ENCODE data around the gene CTTNBP2NL. TPM values are rescaled to one million over a fixed set of nuclear protein-coding genes. Genes with fewer than 3 reads are reported as not detected.

Gene CTTNBP2NL
- total and polyA plus RNA-seq, 2 experiments from 2014 or later: 10.2 to 16.4 TPM

DNA sequence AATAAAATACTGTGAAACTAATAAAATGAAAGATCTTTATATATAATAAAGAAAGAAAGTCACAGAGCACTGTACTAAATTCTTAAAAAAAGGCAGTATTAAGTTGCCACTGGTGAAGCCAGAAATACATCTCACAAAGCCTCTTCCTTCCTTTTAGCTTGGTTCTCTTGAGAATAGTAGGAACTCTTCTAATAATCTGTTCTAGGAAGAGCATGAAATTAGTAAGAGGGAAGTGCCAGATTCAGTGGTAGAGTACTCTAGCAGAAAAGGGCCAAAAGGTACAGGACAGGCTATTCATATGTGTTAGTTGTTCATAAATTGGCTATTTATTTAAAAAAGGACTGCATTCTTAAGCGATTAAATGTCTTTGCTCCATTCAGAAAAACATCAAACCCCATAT, 33.7 kb downstream of the CTTNBP2NL start:
- H3K79me2 ChIP-seq: peaks cover 47% of the 10 kb centered on the region
- H3K4me2 ChIP-seq: no peak overlapping the region
- H3K4me3 ChIP-seq: no peak overlapping the region
- no peaks in the 10 kb centered on the region for H4K20me1 ChIP-seq (ENCODE audit: insufficient read depth, poor library complexity, severe bottlenecking)
- no peak for DNase-seq (ENCODE audit: low spot score)
- WGBS (ENCODE audit: low lambda C conversion rate, missing lambda C conversion rate): 100% methylated on average over 1 of the region's 1 CpG
- no peaks in the 10 kb centered on the region for H3K9me2 ChIP-seq (replicated peaks; ENCODE audit: insufficient read depth)
- no peak for TF ChIP-seq EZH2 (IDR thresholded peaks at IDR 0.05; ENCODE audit: borderline replicate concordance)
- TF ChIP-seq EZH2phosphoT487 (IDR thresholded peaks at IDR 0.05; ENCODE audit: low read depth, severe bottlenecking, unreplicated experiment): no peak
- TF ChIP-seq, protein P1, sequence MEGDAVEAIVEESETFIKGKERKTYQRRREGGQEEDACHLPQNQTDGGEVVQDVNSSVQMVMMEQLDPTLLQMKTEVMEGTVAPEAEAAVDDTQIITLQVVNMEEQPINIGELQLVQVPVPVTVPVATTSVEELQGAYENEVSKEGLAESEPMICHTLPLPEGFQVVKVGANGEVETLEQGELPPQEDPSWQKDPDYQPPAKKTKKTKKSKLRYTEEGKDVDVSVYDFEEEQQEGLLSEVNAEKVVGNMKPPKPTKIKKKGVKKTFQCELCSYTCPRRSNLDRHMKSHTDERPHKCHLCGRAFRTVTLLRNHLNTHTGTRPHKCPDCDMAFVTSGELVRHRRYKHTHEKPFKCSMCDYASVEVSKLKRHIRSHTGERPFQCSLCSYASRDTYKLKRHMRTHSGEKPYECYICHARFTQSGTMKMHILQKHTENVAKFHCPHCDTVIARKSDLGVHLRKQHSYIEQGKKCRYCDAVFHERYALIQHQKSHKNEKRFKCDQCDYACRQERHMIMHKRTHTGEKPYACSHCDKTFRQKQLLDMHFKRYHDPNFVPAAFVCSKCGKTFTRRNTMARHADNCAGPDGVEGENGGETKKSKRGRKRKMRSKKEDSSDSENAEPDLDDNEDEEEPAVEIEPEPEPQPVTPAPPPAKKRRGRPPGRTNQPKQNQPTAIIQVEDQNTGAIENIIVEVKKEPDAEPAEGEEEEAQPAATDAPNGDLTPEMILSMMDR (IDR thresholded peaks at IDR 0.05; ENCODE audit: poor library complexity): no peak
- no peaks in the 10 kb centered on the region for H3K9me3 ChIP-seq (ENCODE audit: low read depth)
- H2AFZ ChIP-seq: no peak overlapping the region
- no peaks in the 10 kb centered on the region for H3K36me3 ChIP-seq (replicated peaks; ENCODE audit: insufficient read depth, low read depth)
- no peaks in the 10 kb centered on the region for H3K4me1 ChIP-seq (ENCODE audit: insufficient read depth)
- H3K27me3 ChIP-seq: no peaks in the 10 kb centered on the region
- H3K27ac ChIP-seq: no peak overlapping the region

DNA sequence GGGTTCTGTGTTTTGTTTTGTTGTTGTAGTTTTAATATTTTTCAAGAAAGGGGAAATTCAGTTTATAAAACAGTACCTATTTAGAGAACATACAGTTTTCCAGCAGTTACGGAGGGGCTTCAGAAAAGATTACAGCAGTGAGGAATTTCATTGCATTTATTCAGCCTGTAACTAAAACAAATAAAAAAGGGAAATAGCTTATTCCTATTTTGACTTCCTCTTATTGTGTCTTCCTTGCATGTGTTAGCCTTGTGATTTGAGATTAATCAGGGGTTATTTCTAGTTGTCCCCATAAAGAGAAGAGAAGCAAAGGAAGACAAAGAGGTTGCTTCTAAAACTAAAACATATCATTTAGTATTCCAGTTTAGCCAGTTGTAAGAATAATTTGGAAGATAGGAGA, 35.0 kb downstream of the CTTNBP2NL start:
- H4K20me1 ChIP-seq (ENCODE audit: insufficient read depth, poor library complexity, severe bottlenecking): no peaks in the 10 kb centered on the region
- H3K4me1 ChIP-seq (ENCODE audit: insufficient read depth): no peaks in the 10 kb centered on the region
- H2AFZ ChIP-seq: no peak overlapping the region
- H3K4me2 ChIP-seq: no peak overlapping the region
- H3K27ac ChIP-seq: no peak overlapping the region
- TF ChIP-seq EZH2 (IDR thresholded peaks at IDR 0.05; ENCODE audit: borderline replicate concordance) (no peak), EZH2phosphoT487 (IDR thresholded peaks at IDR 0.05; ENCODE audit: low read depth, severe bottlenecking, unreplicated experiment) (no peak)
- TF ChIP-seq, protein P1 (IDR thresholded peaks at IDR 0.05; ENCODE audit: poor library complexity): no peak
- H3K36me3 ChIP-seq (replicated peaks; ENCODE audit: insufficient read depth, low read depth): no peaks in the 10 kb centered on the region
- H3K4me3 ChIP-seq: no peak overlapping the region
- H3K9me3 ChIP-seq (ENCODE audit: low read depth): no peaks in the 10 kb centered on the region
- WGBS (ENCODE audit: low lambda C conversion rate, missing lambda C conversion rate): 72% methylated on average over 1 of the region's 1 CpG
- H3K27me3 ChIP-seq: no peaks in the 10 kb centered on the region
- DNase-seq (ENCODE audit: low spot score): no peak
- H3K9me2 ChIP-seq (replicated peaks; ENCODE audit: insufficient read depth): no peaks in the 10 kb centered on the region
- peaks cover 52% of the 10 kb centered on the region for H3K79me2 ChIP-seq

DNA sequence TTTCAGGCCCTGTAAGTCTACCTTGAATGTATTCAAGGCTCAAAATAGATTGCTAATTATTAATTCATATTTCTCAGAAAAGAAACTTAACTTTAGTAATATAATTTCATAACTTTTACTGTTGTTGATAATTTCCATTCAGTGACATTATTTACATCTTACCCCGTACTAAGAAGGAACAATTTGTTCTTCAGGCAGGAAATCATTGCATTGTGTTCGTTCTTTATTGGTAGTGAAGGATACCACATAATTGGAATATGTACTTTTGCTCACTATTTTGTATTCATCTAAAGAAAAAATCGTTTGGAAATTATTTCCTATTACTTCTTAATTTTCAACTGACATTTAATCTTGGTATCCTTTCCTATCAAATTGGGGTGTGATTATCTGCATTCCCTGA, 39.4 kb downstream of the CTTNBP2NL start:
- no peaks in the 10 kb centered on the region for H3K9me2 ChIP-seq (replicated peaks; ENCODE audit: insufficient read depth)
- peaks cover 6% of the 10 kb centered on the region for H4K20me1 ChIP-seq (ENCODE audit: insufficient read depth, poor library complexity, severe bottlenecking)
- no peaks in the 10 kb centered on the region for H3K4me1 ChIP-seq (ENCODE audit: insufficient read depth)
- H3K27ac ChIP-seq: no peak overlapping the region
- peaks cover 69% of the 10 kb centered on the region for H3K79me2 ChIP-seq
- H3K4me2 ChIP-seq: no peak overlapping the region
- no peaks in the 10 kb centered on the region for H3K27me3 ChIP-seq
- H3K36me3 ChIP-seq (replicated peaks; ENCODE audit: insufficient read depth, low read depth): no peaks in the 10 kb centered on the region
- 89% methylated on average over 3 of the region's 3 CpGs for WGBS (ENCODE audit: low lambda C conversion rate, missing lambda C conversion rate)
- no peak overlapping the region for H2AFZ ChIP-seq
- H3K9me3 ChIP-seq (ENCODE audit: low read depth): no peaks in the 10 kb centered on the region
- no peak for TF ChIP-seq EZH2phosphoT487 (IDR thresholded peaks at IDR 0.05; ENCODE audit: low read depth, severe bottlenecking, unreplicated experiment)
- TF ChIP-seq, protein P1 (IDR thresholded peaks at IDR 0.05; ENCODE audit: poor library complexity): no peak
- no peak for TF ChIP-seq EZH2 (IDR thresholded peaks at IDR 0.05; ENCODE audit: borderline replicate concordance)
- no peak for DNase-seq (ENCODE audit: low spot score)
- no peak overlapping the region for H3K4me3 ChIP-seq
